Sigmoid colon (tissue), 7 donors: ENCODE results near the gene UNC45B. TPM values are rescaled to one million over a fixed set of nuclear protein-coding genes. Genes with fewer than 3 reads are reported as not detected.
A peak's percentile ranks its signal among the peaks of the same experiment; 100 is the strongest.
"Not testable (repeated sequence)": the region's sequence is repeated elsewhere in the genome, so short reads cannot be mapped to it uniquely, and the experiment has no call there.

Experiments
- DNase-seq: peaks from one replicate; pipeline ENCODE4 v3.0.0-alpha.2; 2019
- H3K27ac ChIP-seq, 4 donors: fragments of 200-600 bp; sonication (generic); one replicate each; pipeline ENCODE4 v1.5.1; 2016 to 2019; ENCODE audit warnings: mild to moderate bottlenecking in 1 of 4
- H3K27me3 ChIP-seq, 3 donors: fragments of 200-600 bp; sonication (generic); one replicate each; pipeline ENCODE4 v1.5.1; 2019; ENCODE audit warnings: mild to moderate bottlenecking in 1 of 3
- H3K36me3 ChIP-seq, 4 donors: fragments of 200-600 bp; sonication (generic); one replicate each; pipeline ENCODE4 v1.5.1; 2016 to 2019
- H3K4me1 ChIP-seq, 4 donors: fragments of 200-600 bp; sonication (generic); one replicate each; pipeline ENCODE4 v1.5.1; 2017 to 2019
- H3K4me3 ChIP-seq, 4 donors: fragments of 200-600 bp; sonication (generic); one replicate each; pipeline ENCODE4 v1.5.1; 2017 to 2019; ENCODE audit warnings: mild to moderate bottlenecking in 2 of 4, moderate library complexity in 1 of 4
- H3K9me3 ChIP-seq, 4 donors: fragments of 200-600 bp in 3 of 4; sonication (generic) in 3 of 4; one replicate each; pipeline versions ENCODE4 v1.5.1 to v1.6.1; 2013 to 2019
- CTCF ChIP-seq, 4 experiments: fragments of 450-650 bp in 3 of 4; fragments of 200-600 bp in 1 of 4; IDR thresholded peaks; one replicate each; pipeline ENCODE4 v1.5.1; 2016 to 2019; ENCODE audit warnings: antibody characterized with exemption in 4 of 4, mild to moderate bottlenecking in 3 of 4, moderate library complexity in 2 of 4
- EP300 ChIP-seq, 4 donors: sonication (generic); formaldehyde crosslinking; IDR thresholded peaks; one replicate each; pipeline ENCODE4 v1.6.1; 2017; ENCODE audit warnings: antibody characterized with exemption in 4 of 4
- POLR2A ChIP-seq, 2 donors: fragments of 450-650 bp; IDR thresholded peaks; one replicate each; pipeline ENCODE4 v1.6.1; 2016; ENCODE audit warnings: antibody characterized with exemption in 2 of 2, mild to moderate bottlenecking in 2 of 2, moderate library complexity in 2 of 2
- POLR2AphosphoS5 ChIP-seq, 4 donors: sonication (generic); formaldehyde crosslinking; IDR thresholded peaks; one replicate each; pipeline ENCODE4 v1.6.1; 2017; ENCODE audit warnings: antibody characterized with exemption in 4 of 4
- WGBS, 2 donors: extraction: QIAGEN DNeasy Blood & Tissue Kit; methylation state at CpG; one replicate each; pipeline ENCODE4 v1.1.7; 2013; 5-methylcytosine and 5-hydroxymethylcytosine counted together
- intact Hi-C: fragments of 100-400 bp; cut with DNase I; formaldehyde crosslinking; loops from one replicate; pipeline ENCODE4 v1.15.1; 2023
- polyA plus RNA-seq, 3 donors: library from polyadenylated mRNA; stranded (reverse); fragments of 200-250 nt; gene quantifications; one replicate each; pipeline ENCODE4 v1.2.3, GENCODE V29; 2013
- total RNA-seq, 4 donors: library from RNA; depleted of rRNA; stranded (reverse); fragments of >200 nt; gene quantifications; one replicate each; pipeline ENCODE4 v1.1.0, GENCODE V29; 2016
- donor health status: healthy with polysubstance abuse.
- donor health status: Bipolar disorder and iron deficiency.
- donor health status: healthy.

Gene UNC45B
- total and polyA plus RNA-seq, 7 donors, result under 0.01 to 0.03 TPM; not detected in 5

GRCh38 chr17:35191001-35191695, 43.5 kb downstream of the UNC45B start:
- WGBS, 2 donors, result 85 to 88% methylated on average over 11 of the region's 11 CpGs
- H3K36me3 ChIP-seq, result no peaks in the 10 kb centered on the region
- intact Hi-C loops, result no loop called here
- H3K27me3 ChIP-seq, result no peaks in the 10 kb centered on the region
- no peak overlapping the region for H3K4me3 ChIP-seq
- H3K4me1 ChIP-seq, result no peaks in the 10 kb centered on the region
- H3K27ac ChIP-seq, result no peak overlapping the region
- no peak for TF ChIP-seq POLR2A (IDR thresholded peaks at IDR 0.05)
- no peak for TF ChIP-seq POLR2AphosphoS5 (IDR thresholded peaks at IDR 0.05)
- no peak for DNase-seq
- no peaks in the 10 kb centered on the region for H3K9me3 ChIP-seq

- 78 to 82% methylated on average over 8 of the region's 8 CpGs for WGBS, 2 donors
Observed at GRCh38 chr17:35192708-35193107, 45.1 kb downstream of the UNC45B start.

GRCh38 chr17:35194001-35194400, 46.4 kb downstream of the UNC45B start, which contains the start of gene SLC35G3:
TSS of gene SLC35G3 (minus strand) at chr17:35194393. CDS start at chr17:35194307, 86 bp downstream.
- H3K4me3 ChIP-seq, DNase-seq: not testable (repeated sequence)

More at GRCh38 chr17:35192708-35193107, 45.1 kb downstream of the UNC45B start:
- no peak overlapping the region for H3K27ac ChIP-seq
- DNase-seq, result no peak
- no peak overlapping the region for H3K4me3 ChIP-seq
- H3K36me3 ChIP-seq, result no peaks in the 10 kb centered on the region
- H3K4me1 ChIP-seq, result no peaks in the 10 kb centered on the region
- H3K9me3 ChIP-seq, result no peaks in the 10 kb centered on the region
- no peaks in the 10 kb centered on the region for H3K27me3 ChIP-seq
- intact Hi-C loops, result no loop called here
- TF ChIP-seq CTCF (IDR thresholded peaks at IDR 0.05), result no peak
- no peak for TF ChIP-seq EP300 (IDR thresholded peaks at IDR 0.05)
- no peak for TF ChIP-seq POLR2A (IDR thresholded peaks at IDR 0.05)
- no peak for TF ChIP-seq POLR2AphosphoS5 (IDR thresholded peaks at IDR 0.05)

GRCh38 chr17:35195062-35195461, 47.4 kb downstream of the UNC45B start:
- 92 to 94% methylated on average over 31 of the region's 31 CpGs for WGBS, 2 donors
- DNase-seq, H3K27me3 ChIP-seq, intact Hi-C loops, H3K9me3 ChIP-seq, H3K36me3 ChIP-seq, H3K4me1 ChIP-seq, H3K27ac ChIP-seq, H3K4me3 ChIP-seq: not testable (repeated sequence)

More at GRCh38 chr17:35194001-35194400, 46.4 kb downstream of the UNC45B start, which contains the start of gene SLC35G3:
- H3K36me3 ChIP-seq, H3K4me1 ChIP-seq, H3K27ac ChIP-seq, H3K27me3 ChIP-seq, intact Hi-C loops, H3K9me3 ChIP-seq: not testable (repeated sequence)
- WGBS, 2 donors, result 93 to 95% methylated on average over 12 of the region's 12 CpGs

DNA sequence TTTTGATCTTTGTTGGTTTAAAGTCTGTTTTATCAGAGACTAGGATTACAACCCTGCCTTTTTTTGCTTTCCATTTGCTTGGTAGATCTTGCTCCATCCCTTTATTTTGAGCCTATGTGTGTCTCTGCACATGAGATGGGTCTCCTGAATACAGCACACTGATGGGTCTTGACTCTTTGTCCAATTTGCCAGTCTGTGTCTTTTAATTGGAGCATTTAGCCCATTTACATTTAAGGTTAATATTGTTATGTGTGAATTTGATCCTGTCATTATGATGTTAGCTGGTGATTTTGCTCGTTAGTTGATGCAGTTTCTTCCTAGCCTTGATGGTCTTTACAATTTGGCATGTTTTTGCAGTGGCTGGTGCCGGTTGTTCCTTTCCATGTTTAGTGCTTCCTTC, 55.0 kb downstream of the UNC45B start:
- H3K4me3 ChIP-seq, intact Hi-C loops, DNase-seq, H3K36me3 ChIP-seq, H3K27ac ChIP-seq, H3K4me1 ChIP-seq, H3K9me3 ChIP-seq, H3K27me3 ChIP-seq: not testable (repeated sequence)
- WGBS, 2 donors, result 61 to 77% methylated on average over 2 of the region's 2 CpGs

- WGBS, 2 donors, result 82 to 90% methylated on average over 7 of the region's 7 CpGs
- intact Hi-C loops, result no loop called here
- DNase-seq, result no peak
- Histone ChIP-seq H3K36me3 (no peaks in the 10 kb centered on the region), H3K9me3 (no peaks in the 10 kb centered on the region), H3K27ac (no peak overlapping the region), H3K4me3 (no peak overlapping the region), H3K27me3 (no peaks in the 10 kb centered on the region), H3K4me1 (no peaks in the 10 kb centered on the region)
- TF ChIP-seq EP300 (IDR thresholded peaks at IDR 0.05), result no peak
- TF ChIP-seq POLR2AphosphoS5 (IDR thresholded peaks at IDR 0.05), result no peak
- TF ChIP-seq POLR2A (IDR thresholded peaks at IDR 0.05), result no peak
- TF ChIP-seq CTCF (IDR thresholded peaks at IDR 0.05), result no peak
Observed at GRCh38 chr17:35210741-35211140, 63.1 kb downstream of the UNC45B start.

DNA sequence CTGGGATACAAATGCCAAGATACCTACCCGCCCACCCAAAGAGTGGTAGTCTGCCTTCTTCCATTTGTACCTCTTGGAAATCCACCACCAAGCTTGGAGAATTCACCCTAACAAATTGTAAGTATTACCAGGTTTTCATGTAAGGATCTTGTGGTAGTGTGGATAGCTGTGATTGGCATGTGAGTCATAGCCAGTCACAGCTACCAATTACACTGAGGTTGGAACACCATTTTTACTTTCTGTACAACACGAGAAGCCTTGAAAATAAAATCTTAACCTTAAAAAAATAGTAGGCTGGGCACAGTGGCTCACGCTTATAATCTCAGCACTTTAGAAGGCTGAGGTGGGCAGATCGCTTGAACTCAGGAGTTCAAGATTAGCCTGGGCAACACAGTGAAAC, 65.1 kb downstream of the UNC45B start:
- no peaks in the 10 kb centered on the region for H3K36me3 ChIP-seq
- TF ChIP-seq EP300 (IDR thresholded peaks at IDR 0.05), result no peak
- no peak for TF ChIP-seq CTCF (IDR thresholded peaks at IDR 0.05)
- no peak for TF ChIP-seq POLR2A (IDR thresholded peaks at IDR 0.05)
- no peak for TF ChIP-seq POLR2AphosphoS5 (IDR thresholded peaks at IDR 0.05)
- no peaks in the 10 kb centered on the region for H3K27me3 ChIP-seq
- peak overlapping the region in 1 of 4 donors; percentile 20 for H3K27ac ChIP-seq
- H3K4me1 ChIP-seq, result no peaks in the 10 kb centered on the region
- DNase-seq, result no peak
- WGBS, 2 donors, result 83 to 87% methylated on average over 4 of the region's 4 CpGs
- H3K4me3 ChIP-seq, result no peak overlapping the region
- intact Hi-C loops, result no loop called here
- H3K9me3 ChIP-seq, result no peaks in the 10 kb centered on the region
